GM18907 (cell line): ENCODE results near the gene CLIC4.
A peak's percentile ranks its signal among the peaks of the same experiment; 100 is the strongest.
"Not testable (repeated sequence)": the region's sequence is repeated elsewhere in the genome, so short reads cannot be mapped to it uniquely, and the experiment has no call there.

ENCODE experiments used
- ATAC-seq: cut with Tn5 transposase; IDR thresholded peaks from one replicate; pipeline ENCODE4 v1.9.1; 2021; ENCODE audit warnings: mild to moderate bottlenecking, moderate library complexity; ENCODE audit not compliant: unreplicated experiment

The CLIC4 gene

DNA sequence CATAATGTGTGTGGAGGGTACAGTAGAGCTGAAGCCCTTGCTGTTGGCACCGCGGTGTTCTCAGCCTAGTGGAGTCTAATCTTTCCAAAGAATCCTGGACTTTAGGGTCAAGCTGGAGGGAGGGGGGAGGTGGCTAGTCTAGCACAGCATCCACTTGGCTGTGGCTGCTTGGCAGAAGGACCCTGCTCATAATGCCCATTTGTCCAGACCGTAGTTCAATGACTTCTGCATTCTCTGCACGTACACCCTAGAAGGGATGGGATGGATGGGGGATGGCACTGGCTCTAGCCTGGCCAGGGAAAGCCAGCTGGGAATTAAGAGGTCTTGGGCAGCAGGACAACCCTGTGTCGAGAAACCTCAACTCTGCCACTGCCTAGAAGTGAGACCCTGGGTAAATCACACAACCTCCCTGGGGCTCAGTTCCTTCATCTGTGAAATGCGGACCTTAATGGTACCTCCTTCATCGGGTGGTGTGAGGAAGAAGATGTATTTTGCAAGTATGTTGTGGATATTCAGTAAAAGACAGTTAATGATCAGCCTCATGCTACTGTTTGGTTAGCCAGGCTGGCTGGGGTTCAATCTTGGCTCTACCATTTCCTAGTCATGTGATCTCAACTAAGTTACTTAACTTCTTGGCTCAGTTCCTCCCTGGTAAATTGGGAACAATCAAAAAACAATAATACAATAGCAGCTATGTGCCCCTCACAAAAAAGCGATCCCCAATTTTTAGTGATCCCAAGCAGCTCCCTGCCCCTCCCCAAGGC, 27.2 kb upstream of the CLIC4 start:
- ATAC-seq = no peak

DNA sequence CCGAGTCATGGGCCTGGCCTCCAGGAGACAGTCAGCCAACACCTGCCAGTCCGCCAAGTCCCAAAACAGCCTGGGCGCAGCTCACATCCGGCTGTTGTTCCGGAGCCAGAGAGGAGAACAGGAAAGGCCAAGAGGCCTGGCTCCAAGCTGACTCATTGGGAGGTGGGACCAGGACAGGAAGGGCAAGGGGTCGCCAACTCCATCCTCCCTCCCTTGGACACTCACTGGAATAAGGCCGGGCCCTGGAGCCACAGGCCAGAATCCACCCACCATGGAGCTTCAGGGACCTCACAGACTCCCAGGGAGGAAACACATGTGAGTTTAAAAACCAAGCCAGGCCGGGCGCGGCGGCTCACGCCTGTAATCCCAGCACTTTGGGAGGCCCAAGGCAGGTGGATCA, 25.1 kb upstream of the CLIC4 start:
- no peak for ATAC-seq

DNA sequence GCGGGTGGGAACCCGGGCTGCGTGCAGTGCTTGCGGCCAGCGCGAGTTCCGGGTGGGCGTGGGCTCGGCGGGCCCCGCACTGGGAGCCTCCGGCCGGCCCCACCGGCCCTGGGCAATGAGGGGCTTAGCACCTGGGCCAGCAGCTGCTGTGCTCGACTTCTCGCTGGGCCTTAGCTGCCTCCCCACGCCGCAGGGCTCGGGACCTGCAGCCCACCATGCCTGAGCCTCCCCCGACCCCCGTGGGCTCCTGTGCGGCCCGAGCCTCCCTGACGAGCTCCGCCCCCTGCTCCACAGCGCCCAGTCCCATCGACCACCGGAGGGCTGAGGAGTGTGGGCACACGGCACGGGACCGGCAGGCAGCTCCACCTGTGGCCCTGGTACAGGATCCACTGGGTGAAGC, 23.7 kb upstream of the CLIC4 start:
- no peak for ATAC-seq

DNA sequence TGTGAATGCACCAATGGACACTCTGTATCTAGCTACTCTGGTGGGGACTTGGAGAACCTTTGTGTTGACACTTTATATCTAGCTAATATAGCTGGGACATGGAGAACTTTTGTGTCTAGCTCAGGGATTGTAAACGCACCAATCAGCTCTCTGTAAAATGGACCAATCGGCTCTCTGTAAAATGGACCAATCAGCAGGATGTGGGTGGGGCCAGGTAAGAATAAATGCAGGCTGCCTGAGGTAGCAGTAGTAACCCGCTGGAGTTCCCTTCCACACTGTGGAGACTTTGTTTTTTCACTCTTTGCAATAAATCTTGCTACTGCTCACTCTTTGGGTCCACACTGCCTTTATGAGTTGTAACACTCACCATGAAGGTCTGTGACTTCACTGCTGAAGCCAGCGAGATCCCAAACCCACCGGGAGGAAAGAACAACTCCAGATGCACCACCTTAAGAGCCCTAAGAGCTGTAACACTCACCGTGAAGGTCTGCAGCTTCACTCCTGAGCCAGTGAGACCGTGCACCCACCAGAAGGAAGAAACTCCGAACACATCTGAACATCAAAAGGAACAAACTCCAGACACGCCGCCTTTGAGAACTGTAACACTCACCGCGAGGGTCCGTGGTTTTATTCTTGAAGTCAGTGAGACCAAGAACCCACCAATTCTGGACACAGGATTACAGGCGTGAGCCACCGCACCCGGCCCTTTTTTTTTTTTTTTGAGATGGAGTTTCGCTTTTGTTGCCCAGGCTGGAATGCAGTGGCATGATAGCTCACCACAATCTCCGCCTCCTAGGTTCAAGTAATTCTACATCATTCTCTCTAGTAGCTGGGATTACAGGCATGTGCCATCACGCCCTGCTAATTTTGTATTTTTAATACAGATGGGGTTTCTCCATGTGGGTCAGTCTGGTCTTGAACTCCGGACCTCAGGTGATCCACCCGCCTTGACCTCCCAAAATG, 22.9 kb upstream of the CLIC4 start:
- ATAC-seq = not testable (repeated sequence)

DNA sequence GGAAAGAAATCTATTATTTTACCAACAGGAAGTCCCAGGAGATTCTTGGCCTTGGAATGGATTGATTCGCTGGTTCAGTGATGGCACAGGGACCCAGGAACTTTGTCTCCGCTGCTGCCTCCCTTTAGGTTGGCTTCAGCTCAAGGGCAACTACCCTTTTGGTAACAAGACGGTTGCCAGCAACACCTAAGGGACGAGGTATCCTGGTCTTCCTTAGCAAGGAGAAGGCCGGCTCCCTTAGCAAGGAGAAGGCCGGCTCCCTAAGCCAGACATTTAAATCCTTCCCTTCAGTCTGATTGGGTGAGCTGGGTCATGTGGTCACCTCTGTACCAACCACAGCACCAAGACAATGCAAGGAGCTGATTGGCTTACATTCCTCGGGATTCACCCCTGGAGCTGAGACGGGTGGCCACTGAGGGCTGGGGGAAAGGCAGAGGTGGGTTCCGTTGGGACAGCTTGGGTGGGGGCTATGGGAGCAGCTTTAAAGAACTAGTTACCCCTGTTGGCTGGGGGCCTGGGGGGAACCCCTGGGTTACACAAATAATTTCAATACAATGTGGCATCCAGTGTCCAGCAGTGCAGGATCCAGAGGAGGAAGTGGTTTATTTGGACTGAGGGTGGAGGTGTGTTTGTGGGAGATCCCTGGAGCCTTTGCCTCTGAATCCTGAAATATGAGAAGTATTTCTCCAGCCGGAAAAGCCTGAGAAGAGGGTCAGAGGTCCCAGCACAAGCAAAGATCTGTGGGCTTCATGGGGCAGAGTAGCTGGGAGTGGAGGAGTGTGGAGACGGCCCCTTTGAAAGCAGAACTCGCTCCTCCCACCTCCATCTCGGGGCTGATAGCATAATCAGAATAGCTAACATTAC, 20.7 kb upstream of the CLIC4 start:
- ATAC-seq = no peak

DNA sequence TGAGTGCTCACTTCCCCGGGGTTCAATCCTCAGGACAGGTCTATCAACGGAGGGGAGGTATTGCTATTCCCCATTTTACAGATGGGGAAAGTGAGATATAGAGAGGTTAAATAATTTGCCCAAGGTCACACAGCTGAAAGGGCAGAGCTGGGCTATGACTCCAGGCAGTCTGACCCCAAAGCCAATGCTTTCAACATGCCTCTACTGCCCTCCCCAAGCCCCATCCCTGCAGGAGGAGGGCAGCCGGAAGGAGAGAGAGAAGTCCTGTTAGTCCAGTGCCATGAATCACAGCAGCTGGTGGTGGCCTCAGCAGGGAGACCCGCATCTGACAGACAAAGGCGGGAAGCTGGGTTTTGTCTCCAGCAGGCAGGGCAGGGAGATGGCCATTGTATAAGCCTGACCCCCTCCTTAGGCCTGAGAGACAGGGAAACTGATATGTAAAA, 20.0 kb upstream of the CLIC4 start:
- no peak for ATAC-seq

DNA sequence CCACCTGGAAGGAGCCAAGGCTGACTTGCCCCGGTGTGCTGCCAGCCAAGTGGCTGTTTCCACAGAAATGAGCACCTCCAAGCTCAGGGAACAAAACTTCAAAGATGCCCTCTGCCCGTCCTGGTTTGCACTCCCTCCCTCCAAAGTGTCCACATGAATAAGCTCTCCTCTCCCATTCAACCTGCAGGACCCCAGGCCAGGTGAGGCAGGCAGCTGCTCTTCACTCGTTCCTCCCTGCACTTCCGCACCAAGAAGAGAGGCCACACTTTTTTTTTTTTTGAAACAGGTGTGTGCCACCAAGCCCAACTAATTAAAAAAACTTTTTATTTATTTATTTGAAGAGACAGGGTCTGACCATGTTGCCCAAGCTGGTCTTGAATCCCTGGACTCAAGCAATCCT, 18.5 kb upstream of the CLIC4 start:
- no peak for ATAC-seq

DNA sequence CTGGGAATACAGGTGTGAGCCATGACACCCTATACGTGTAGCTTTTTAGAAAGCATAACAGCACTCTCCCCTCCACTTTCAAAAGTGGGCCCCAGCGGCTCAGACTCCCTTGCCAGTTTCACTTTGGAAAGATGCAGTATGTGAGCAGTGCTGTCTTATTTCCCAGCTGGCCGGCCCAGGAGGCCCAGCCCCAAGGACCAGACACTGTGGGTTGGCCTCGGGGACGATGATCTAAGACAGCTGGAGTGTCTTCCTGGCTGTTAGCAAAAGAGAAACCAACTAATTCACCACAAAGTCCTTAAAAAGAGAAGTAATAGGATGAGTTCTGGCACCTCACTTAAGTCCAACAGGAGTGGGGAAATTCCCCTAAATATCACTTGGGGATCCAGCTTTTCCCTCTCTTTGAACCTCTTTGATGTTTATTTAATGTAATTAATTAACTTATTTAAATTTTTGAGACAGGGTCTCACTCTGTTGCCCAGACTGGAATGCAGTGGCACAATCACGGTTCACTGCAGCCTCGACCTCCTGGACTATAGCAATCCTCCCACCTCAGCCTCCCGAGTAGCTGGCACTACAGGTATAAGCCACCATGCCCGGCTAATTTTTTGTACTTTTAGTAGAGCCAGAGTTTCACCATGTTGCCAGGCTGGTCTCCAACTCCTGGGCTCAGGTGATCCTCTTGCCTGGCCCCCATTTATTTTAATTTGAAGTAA, 17.6 kb upstream of the CLIC4 start:
- ATAC-seq = peak; percentile 80

DNA sequence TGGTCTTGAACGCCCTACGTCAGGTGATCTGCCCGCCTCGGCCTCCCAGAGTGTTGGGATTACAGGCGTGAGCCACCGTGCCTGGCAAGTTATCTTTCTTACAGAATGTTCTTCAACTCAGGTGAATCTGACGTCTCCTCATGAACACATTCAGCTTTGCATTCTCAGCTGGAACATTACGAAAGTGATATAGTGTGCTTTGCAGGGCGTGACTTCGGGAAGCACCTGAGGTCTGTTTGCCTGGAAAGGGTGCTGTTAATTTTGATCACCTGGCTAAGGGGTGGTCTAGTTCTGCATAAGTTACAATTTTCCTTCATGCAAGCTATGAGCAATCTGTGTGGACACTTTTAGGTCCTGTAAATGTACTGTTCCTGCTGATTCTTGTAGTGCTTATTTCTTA, 16.3 kb upstream of the CLIC4 start:
- ATAC-seq = no peak

DNA sequence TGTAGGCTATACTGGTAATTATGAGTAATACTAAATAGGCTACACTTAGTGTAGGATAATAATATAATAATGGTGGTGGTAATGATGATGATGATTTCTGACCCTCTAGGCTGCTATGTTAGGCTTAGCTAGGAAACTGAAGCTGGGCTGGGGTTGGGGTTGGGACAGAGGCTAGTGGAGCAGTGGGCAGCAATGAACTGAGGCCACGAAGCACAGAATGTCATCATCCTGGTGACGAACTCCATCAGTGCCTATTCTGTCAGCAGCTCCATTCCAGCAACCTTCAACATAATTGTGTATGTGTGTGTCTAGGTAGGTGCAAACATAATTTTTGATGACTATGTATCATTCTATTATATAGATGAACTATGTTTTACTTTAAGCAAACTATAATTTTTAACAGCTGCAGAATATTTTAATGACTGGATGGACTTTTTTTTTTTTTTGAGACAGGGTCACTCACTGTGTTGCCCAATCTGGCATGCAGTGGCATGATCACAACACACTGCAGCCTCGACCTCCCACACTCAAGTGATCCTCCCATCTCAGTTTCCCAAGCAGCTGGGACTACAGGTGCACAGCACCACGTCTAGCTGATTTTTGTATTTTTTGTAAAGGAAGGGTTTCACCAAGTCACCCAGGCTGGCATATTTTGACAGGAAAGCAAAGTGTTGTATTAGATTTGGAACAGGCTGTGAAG, 12.9 kb upstream of the CLIC4 start:
- ATAC-seq = no peak

DNA sequence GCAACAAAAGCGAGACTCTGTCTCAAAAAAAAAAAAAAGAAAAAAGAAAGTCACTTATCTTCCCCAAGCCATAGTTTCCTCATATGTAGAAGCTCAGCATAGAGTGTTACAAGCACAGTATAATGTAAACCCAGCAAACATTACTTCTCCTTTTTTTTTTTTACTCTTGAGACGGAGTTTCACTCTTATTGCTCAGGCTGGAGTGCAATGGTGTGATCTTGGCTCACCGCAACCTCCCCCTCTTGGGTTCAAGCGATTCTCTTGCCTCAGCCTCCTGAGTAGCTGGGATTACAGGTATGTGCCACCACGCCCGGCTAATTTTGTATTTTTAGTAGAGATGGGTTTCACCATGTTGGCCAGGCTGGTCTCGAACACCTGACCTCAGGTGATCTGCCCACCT, 11.9 kb upstream of the CLIC4 start:
- not testable (repeated sequence) for ATAC-seq

DNA sequence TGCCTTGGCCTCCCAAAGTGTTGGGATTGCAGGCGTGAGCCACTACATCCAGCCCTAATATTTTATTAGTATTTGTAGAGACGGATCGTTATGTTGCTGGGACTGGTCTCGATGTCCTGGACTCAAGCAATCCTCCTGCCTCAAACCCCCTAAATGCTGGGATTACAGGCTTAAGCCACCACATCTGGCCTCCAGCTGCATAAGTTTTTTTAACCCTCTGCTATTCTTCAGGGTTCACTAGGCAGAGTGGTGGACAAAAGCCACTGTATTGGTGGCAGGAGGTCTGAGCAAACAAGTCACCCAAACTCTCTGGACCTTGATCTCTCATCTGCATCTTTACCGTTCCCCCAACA, 10.1 kb upstream of the CLIC4 start:
- ATAC-seq = no peak

DNA sequence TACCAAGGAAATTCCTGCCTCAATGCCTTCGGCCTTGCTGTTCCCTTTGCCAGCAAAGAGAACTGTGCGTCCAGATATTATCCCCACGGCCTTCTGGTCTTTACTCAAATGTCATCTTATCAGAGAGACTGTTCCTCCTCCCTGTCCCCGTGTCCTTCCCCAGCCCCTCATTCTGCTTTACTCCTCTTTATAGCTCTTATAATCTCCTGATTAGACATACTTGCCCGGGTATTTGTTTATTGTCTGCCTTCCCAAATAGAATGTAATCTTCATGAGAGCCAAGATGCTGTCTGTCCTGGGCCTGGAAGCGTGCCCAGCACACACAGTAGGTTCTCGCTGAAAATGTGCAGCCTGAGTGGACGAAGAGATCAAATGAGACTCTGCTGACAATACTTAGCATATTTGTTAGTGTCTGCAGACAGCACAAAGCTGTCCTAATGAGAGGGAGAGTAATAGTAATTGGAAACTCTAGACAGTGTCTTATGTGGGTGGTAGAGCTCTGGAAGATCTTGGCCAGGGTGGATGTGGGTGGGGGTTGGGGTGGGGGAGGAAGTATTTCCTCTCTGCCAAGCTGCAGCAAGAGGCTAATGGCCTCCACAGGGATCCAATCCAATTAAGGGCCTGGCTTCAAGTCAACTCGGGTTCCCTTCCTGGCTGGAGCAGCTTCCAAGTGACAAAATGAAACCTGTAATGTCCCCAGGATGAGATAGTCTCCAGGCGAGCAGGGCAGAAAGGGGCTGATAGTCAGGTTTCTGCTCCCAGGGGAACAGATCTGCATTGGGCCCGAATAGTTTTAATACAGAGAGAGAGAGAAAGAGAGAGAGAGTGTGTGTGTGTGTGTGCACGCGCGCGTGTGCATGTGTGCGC, 9.5 kb upstream of the CLIC4 start:
- ATAC-seq = no peak

DNA sequence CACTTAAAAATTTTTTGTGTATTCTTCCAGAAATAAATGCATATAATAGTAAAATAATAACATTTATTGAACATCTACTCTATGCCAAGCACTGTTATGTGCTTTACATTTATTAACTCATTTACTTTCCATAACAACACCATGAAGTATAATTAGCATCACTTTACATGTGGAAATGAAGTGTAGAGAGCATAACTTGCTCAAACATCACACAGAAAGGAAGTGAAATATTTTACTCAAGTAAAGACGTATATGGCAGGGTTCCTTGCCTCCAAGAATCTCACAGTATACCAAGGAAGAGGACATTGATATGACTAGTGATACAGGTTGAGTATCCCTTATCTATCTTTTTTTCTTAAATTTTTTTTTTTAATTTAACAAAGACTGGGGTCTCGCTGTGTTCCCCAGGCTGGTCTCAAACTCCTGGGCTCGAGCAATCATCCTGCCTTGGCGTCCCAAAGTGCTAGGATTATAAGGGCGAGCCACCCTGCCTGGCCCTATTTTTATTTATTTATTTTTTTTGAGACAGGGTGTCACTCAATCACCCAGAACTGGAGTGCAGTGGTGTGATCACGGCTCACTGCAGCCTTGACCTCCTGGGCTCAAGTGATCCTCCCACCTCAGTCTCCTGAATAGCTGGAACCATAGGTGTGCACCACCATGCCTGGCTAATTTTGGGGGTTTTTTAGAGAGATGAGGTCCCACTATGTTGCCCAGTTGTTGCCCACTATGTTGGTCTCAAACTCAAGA, 7.7 kb upstream of the CLIC4 start:
- no peak for ATAC-seq

DNA sequence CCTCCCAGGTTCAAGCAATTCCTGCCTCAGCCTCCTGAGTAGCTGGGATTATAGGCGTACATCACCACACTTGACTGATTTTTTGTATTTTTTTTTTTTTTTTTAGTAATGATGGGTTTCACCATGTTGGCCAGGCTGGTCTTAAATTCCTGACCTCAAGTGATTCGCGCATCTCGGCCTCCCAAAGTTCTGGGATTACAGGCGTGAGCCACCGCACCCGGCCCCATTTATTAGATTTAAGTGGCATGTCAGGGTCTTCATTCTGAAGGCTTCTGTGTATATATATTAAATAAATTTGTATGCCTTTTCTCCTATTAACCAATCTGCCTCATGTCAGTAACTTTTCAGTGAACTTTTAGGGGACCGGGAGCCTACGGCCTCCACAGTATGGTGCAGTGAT, 6.0 kb upstream of the CLIC4 start:
- ATAC-seq = no peak

DNA sequence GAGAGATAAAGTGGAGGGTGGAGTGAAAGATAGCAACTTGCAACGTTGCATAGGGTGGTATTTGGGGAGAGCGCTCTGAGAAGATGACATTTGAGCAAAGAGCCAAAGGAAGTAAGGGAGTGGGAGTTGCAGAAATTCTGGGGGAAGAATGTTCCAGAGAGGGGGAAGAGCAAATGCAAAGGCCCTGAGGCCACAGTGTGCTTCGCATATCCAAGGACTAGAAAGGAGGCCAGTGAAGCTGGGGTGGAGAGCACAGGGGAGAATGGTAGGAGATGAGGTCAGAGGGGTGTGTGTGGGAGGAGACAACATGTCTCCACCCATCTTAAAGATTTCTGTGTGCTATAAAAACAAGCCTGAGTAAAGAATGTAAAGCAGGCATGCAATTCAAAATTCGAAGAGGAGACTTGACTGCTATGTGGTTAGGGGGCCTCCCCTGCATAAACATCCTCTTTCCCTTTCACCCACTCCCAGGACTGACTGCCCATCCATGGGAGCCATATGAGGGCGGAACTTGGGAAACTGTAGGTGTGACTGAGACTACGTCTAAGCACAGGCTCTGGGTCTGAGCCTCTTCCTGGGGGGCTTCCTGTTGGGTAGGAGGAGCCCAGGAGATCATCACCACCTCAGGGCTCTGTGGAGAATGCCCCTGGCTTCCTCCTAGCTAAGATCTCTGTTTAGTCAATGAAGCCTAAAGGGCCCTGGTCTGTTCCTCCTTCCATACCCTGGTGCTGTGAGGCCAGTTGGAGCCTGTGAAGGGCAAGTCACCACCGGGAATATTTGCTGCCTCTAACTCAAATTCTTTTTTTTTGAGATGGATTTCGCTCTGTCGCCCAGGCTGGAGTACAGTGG, 2.9 kb upstream of the CLIC4 start:
- ATAC-seq = no peak
